Panc1 (cell line): ENCODE measurements around the gene FAM131A. TPM values are rescaled to one million over a fixed set of nuclear protein-coding genes. Genes with fewer than 3 reads are reported as not detected.

Experiments used
- ATAC-seq: fragments of 200-7000 bp; cut with Tn5 transposase; 2 replicates; pipeline ENCODE4 v1.9.1; 2020; ENCODE audit warnings: mild to moderate bottlenecking, moderate library complexity
- BruUV-seq: library from RNA; stranded (reverse); fragments of 400-500 nt; replicated peaks from 2 replicates; lab custom pipeline; 2021; lab: Mats Ljungman, UMichigan
- CTCF ChIA-PET: fragments of 300-600 bp; sonication (Branson Sonifier 250); formaldehyde crosslinking; loops from one replicate; lab custom pipeline; 2022; ENCODE audit warnings: antibody characterized with exemption; lab: Charles Lee
- POLR2A ChIA-PET: fragments of 300-600 bp; sonication (Branson Sonifier 250); formaldehyde crosslinking; loops from one replicate; lab custom pipeline; 2022; ENCODE audit warnings: antibody characterized with exemption; lab: Charles Lee
- DNase-seq: peaks from one replicate; pipeline ENCODE4 v3.0.0-alpha.2; 2010; ENCODE audit warnings: low read depth, low spot score
- H3K27ac ChIP-seq: 2 replicates; pipeline ENCODE4 v1.5.1; 2011; ENCODE audit warnings: mild to moderate bottlenecking, low read length, inconsistent platforms
- H3K27me3 ChIP-seq: fragments of 200-500 bp; sonication (Bioruptor generic); 2 replicates; pipeline ENCODE4 v1.6.0; 2014; ENCODE audit warnings: low read length, inconsistent platforms; ENCODE audit not compliant: control insufficient read depth, insufficient read depth
- H3K36me3 ChIP-seq: fragments of 200-500 bp; sonication (Bioruptor generic); 2 replicates; pipeline ENCODE4 v1.5.1; 2014; ENCODE audit warnings: inconsistent platforms, mild to moderate bottlenecking, low read length, moderate library complexity; ENCODE audit not compliant: control insufficient read depth, insufficient read depth
- H3K4me1 ChIP-seq: 2 replicates; pipeline ENCODE4 v1.5.1; 2011; ENCODE audit warnings: inconsistent platforms, mild to moderate bottlenecking, low read length, moderate library complexity; ENCODE audit not compliant: control insufficient read depth, insufficient read depth
- H3K4me3 ChIP-seq, 2 experiments: 2 replicates each; pipeline ENCODE4 v1.5.1; 2011 to 2012; ENCODE audit warnings: low read depth in 2 of 2, low read length in 2 of 2, mild to moderate bottlenecking in 2 of 2, inconsistent platforms in 1 of 2, moderate library complexity in 1 of 2
- H3K9me3 ChIP-seq: fragments of 200-500 bp; sonication (Bioruptor generic); 2 replicates; pipeline ENCODE4 v1.5.1; 2014; ENCODE audit warnings: low read depth, mild to moderate bottlenecking, inconsistent platforms, low read length, moderate library complexity; ENCODE audit not compliant: control insufficient read depth, insufficient read depth
- CTCF ChIP-seq: fragments of 450-650 bp; IDR thresholded peaks from 2 replicates; pipeline ENCODE4 v1.5.1; 2017; ENCODE audit warnings: mild to moderate bottlenecking
- POLR2AphosphoS5 ChIP-seq: IDR thresholded peaks from 2 replicates; pipeline ENCODE4 v1.6.1; 2012; ENCODE audit warnings: mild to moderate bottlenecking, low read depth, low read length, moderate library complexity
- REST ChIP-seq, 2 experiments: IDR thresholded peaks; 2 replicates each; pipeline ENCODE4 v1.6.1; 2011 to 2012; ENCODE audit warnings: low read depth in 2 of 2, control low read depth in 1 of 2, low read length in 1 of 2, mild to moderate bottlenecking in 1 of 2, moderate library complexity in 1 of 2; ENCODE audit not compliant: insufficient read depth in 1 of 2
- SIN3A ChIP-seq: IDR thresholded peaks from 2 replicates; pipeline ENCODE4 v1.6.1; 2012; ENCODE audit warnings: low read depth, mild to moderate bottlenecking, low read length, moderate library complexity, borderline replicate concordance; ENCODE audit not compliant: insufficient read depth
- TCF7L2 ChIP-seq: IDR thresholded peaks from 2 replicates; pipeline ENCODE4 v1.6.1; 2011; ENCODE audit warnings: mild to moderate bottlenecking, low read depth, low read length, inconsistent platforms
- in situ Hi-C: cut with HindIII; loops from 2 replicates; pipeline ENCODE4 v1.10.0; 2016; ENCODE audit warnings: low sequenced_read_pairs, low pct_unique_long_range_greater_than_20kb
- intact Hi-C: fragments of 100-400 bp; cut with micrococcal nuclease; formaldehyde crosslinking; loops from one replicate; pipeline ENCODE4 v1.10.0; 2022; ENCODE audit not compliant: unreplicated experiment
- total RNA-seq: library from RNA; stranded (reverse); gene quantifications from one replicate; pipeline ENCODE4 v1.2.1, GENCODE V29; 2021; ENCODE audit not compliant: unreplicated experiment

Gene FAM131A
- total RNA-seq, 1 experiment from 2014 or later = 30.1 TPM

- POLR2A ChIA-PET = no interaction called here
- H3K36me3 ChIP-seq = peaks cover 27% of the 10 kb centered on the region
- in situ Hi-C loops (no loop called here), intact Hi-C loops (no loop called here)
- H3K27ac ChIP-seq = no peak overlapping the region
- H3K4me3 ChIP-seq = no peak overlapping the region
- DNase-seq (no peak), ATAC-seq (no peak)
- H3K9me3 ChIP-seq = no peaks in the 10 kb centered on the region
- H3K27me3 ChIP-seq = no peaks in the 10 kb centered on the region
- no TSS peak for BruUV-seq
- no peak for TF ChIP-seq POLR2AphosphoS5
- TF ChIP-seq REST (IDR thresholded peaks at IDR 0.05; ENCODE audit: insufficient read depth in 1 of 2, low read depth in 2 of 2, low read length in 1 of 2) = no peak
- no peak for TF ChIP-seq SIN3A
- TF ChIP-seq CTCF = no peak
- CTCF ChIA-PET = no interaction called here
- no peaks in the 10 kb centered on the region for H3K4me1 ChIP-seq
These were observed 28.7 kb upstream of the FAM131A start for GRCh38 chr3:184308744-184309143.

GRCh38 chr3:184311633-184312032, 25.8 kb upstream of the FAM131A start:
- Histone ChIP-seq H3K9me3 (no peaks in the 10 kb centered on the region), H3K36me3 (peaks cover 7% of the 10 kb centered on the region; the same call in 1 of the 2 replicates), H3K27ac (no peak overlapping the region), H3K4me1 (peaks cover 3% of the 10 kb centered on the region), H3K27me3 (no peaks in the 10 kb centered on the region), H3K4me3 (no peak overlapping the region)
- BruUV-seq = no TSS peak
- in situ Hi-C loops (no loop called here), intact Hi-C loops (no loop called here)
- TF ChIP-seq TCF7L2 (no peak), CTCF (no peak), SIN3A (no peak), REST (IDR thresholded peaks at IDR 0.05; ENCODE audit: insufficient read depth in 1 of 2, low read depth in 2 of 2, low read length in 1 of 2) (no peak), POLR2AphosphoS5 (no peak)
- ChIA-PET POLR2A (no interaction called here), CTCF (no interaction called here)
- DNase-seq (no peak), ATAC-seq (no peak)
